ENCODE data around the gene CD244. TPM values are rescaled to one million over a fixed set of nuclear protein-coding genes. Genes with fewer than 3 reads are reported as not detected.

Gene CD244
- total RNA-seq, 1 donor from 2014 or later: 2.0 TPM

DNA sequence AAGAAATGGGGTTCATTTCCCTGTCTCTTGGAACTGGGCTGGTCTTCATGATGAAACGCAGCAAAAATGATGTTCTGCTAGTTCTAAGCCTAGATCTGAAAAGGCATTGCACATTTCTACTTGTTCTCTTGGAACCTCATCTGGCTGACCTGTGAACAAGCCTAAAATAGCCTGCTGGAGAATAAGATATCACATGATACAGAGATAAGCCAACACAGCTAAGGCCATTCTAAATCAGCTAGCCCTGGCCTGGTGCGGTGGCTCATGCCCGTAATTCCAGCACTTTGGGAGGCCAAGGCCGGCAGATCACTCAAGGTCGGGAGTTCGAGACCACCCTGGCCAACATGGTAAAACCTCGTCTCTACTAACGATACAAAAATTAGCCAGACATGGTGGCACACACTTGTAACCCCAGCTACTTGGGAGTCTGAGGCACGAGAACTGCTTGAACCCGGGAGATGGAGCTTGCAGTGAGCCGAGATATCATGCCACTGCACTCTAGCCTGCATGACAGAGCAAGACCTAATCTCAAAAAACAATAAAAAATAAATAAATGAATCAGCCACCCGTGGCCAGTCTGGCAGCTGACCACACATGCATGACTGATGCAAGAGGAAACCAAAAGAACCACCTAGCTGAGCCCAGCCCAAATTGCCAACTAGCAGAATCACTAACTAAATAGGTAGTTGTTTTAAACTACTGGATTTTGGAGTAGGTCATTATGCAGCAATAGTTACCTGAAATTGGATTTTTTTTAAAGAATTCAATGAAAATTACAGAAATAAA, 18.0 kb downstream of the CD244 start:
- DNase-seq (ENCODE audit: extremely low spot score in 2 of 2): peak in 1 of 2 donors; percentile 37
- Histone ChIP-seq H3K4me3 (no peak overlapping the region), H3K36me3 (no peaks in the 10 kb centered on the region), H3K4me1 (no peaks in the 10 kb centered on the region), H3K27ac (no peak overlapping the region), H3K27me3 (no peaks in the 10 kb centered on the region), H3K9me3 (no peaks in the 10 kb centered on the region)
- intact Hi-C loops (cut with DNase I): no loop called here
- TF ChIP-seq POLR2AphosphoS5 (IDR thresholded peaks at IDR 0.05; ENCODE audit: insufficient read depth in 1 of 2, low read depth in 1 of 2): no peak
- TF ChIP-seq POLR2A (IDR thresholded peaks at IDR 0.05): no peak
- no peak for TF ChIP-seq CTCF (IDR thresholded peaks at IDR 0.05)

DNA sequence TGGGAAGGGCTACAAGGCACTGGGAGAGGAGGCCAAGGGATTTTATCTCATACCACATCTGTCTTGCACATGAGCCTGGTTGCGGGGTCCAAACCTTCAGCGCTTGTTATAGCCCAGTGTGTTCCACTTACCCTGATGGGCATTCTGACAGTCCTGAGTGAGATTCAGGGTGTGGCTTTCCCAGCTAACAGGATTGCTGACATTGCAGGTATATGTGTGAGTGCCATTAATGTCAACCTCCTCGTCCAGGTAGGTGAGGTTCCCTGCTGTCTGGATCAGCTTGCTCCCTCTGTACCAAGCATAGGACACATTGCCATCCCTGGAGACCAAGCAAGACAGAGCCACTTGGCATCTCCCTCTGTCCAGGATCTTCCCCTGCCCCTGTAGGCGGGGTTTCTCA, 21.6 kb downstream of the CD244 start:
- no peak for DNase-seq (ENCODE audit: extremely low spot score in 2 of 2)
- Histone ChIP-seq H3K4me1 (no peaks in the 10 kb centered on the region), H3K36me3 (no peaks in the 10 kb centered on the region), H3K27ac (no peak overlapping the region), H3K4me3 (no peak overlapping the region), H3K27me3 (no peaks in the 10 kb centered on the region), H3K9me3 (no peaks in the 10 kb centered on the region)
- TF ChIP-seq CTCF (IDR thresholded peaks at IDR 0.05): no peak
- no peak for TF ChIP-seq POLR2AphosphoS5 (IDR thresholded peaks at IDR 0.05; ENCODE audit: insufficient read depth in 1 of 2, low read depth in 1 of 2)
- no peak for TF ChIP-seq POLR2A (IDR thresholded peaks at IDR 0.05)
- intact Hi-C loops (cut with DNase I): no loop called here

DNA sequence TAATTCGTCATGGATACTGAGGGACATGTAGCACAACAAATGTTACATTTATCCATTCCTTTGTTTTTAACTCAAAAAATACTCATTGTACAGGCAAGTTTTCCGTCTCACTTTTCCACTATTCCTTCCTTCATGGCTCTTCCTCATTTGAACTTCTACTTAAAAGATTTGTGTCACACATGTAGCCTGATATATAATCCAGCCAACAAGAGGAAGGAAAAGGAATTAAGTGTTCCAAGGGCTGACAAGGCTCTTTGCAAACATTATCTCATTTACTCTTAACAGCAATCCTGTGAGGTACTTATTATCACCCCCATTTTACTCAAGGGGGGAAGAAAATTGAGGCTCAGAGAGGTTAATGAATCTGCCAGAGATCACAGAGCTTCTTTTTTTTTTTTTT, 22.9 kb downstream of the CD244 start:
- Histone ChIP-seq H3K9me3 (no peaks in the 10 kb centered on the region), H3K27me3 (no peaks in the 10 kb centered on the region), H3K27ac (no peak overlapping the region), H3K36me3 (no peaks in the 10 kb centered on the region), H3K4me1 (no peaks in the 10 kb centered on the region), H3K4me3 (no peak overlapping the region)
- TF ChIP-seq POLR2AphosphoS5 (IDR thresholded peaks at IDR 0.05; ENCODE audit: insufficient read depth in 1 of 2, low read depth in 1 of 2) (no peak), POLR2A (IDR thresholded peaks at IDR 0.05) (no peak), CTCF (IDR thresholded peaks at IDR 0.05) (no peak)
- intact Hi-C loops (cut with DNase I): no loop called here
- DNase-seq (ENCODE audit: extremely low spot score in 2 of 2): no peak

DNA sequence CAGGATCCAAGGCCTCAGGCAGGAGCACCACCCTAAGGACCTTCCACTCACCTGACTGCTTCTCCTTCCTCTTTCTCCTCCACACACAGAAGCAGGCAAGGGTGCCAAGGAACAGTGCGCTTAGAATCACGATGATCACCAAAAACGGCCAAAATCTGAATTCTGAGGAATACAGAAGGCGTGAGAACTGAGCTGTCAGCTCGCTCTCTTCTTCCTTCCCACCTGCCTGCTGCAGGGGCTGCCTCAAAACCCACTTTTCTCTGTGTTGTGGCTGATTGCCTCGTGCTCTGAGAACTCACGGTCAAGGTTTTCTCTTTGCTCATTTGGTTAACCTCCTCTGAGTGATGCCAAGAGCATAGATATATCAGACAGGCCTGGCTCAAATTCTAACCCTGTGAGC, 23.8 kb downstream of the CD244 start:
- TF ChIP-seq CTCF (IDR thresholded peaks at IDR 0.05) (no peak), POLR2AphosphoS5 (IDR thresholded peaks at IDR 0.05; ENCODE audit: insufficient read depth in 1 of 2, low read depth in 1 of 2) (no peak), POLR2A (IDR thresholded peaks at IDR 0.05) (no peak)
- Histone ChIP-seq H3K4me3 (no peak overlapping the region), H3K36me3 (no peaks in the 10 kb centered on the region), H3K4me1 (no peaks in the 10 kb centered on the region), H3K27ac (no peak overlapping the region), H3K9me3 (no peaks in the 10 kb centered on the region), H3K27me3 (no peaks in the 10 kb centered on the region)
- intact Hi-C loops (cut with DNase I): no loop called here
- DNase-seq (ENCODE audit: extremely low spot score in 2 of 2): no peak

DNA sequence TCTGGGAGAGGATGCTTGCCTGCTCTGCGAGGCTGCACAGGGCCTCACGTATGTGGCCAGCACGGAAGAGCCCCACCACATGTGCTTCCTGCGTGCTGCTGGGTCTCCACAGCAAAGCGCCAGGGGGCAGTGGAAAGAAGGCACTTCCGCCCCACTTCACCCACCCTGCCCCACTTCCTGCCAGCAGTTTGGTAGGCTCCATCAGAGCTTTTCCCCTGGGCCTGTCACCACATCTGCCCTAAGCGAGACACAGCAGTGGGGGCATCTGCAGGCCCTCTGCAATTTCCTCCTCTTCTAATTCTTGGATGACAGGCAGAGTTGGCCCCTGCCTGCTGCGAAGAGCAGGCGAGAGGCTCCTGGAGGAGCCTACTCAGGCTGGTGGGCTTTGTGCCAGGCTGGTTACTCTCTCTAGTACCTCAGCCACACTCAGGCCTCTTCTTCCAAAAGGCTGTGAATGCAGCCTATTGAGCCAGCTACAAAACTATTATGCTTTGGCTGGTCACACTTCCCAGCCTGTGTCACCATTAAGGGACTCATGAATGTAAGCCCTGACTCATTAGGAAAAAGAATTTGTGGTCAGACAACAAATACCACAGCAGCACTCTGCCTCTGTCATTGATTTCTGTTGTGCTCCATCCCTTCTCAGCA, 25.0 kb downstream of the CD244 start:
- Histone ChIP-seq H3K4me3 (no peak overlapping the region), H3K27ac (no peak overlapping the region), H3K27me3 (no peaks in the 10 kb centered on the region), H3K4me1 (no peaks in the 10 kb centered on the region), H3K36me3 (no peaks in the 10 kb centered on the region), H3K9me3 (no peaks in the 10 kb centered on the region)
- DNase-seq (ENCODE audit: extremely low spot score in 2 of 2): no peak
- TF ChIP-seq POLR2AphosphoS5 (IDR thresholded peaks at IDR 0.05; ENCODE audit: insufficient read depth in 1 of 2, low read depth in 1 of 2) (peak in 1 of 2 donors; percentile 54), CTCF (IDR thresholded peaks at IDR 0.05) (no peak), POLR2A (IDR thresholded peaks at IDR 0.05) (no peak)
- intact Hi-C loops (cut with DNase I): no loop called here
